Neutrophil (primary cell): ENCODE results near the gene THAP11.

ENCODE experiments used
- H3K27ac ChIP-seq: fragments of 200-600 bp; sonication (generic); 2 replicates; pipeline ENCODE4 v1.5.1; 2016; ENCODE audit warnings: mild to moderate bottlenecking, moderate library complexity
- H3K27me3 ChIP-seq: fragments of 200-600 bp; sonication (generic); 2 replicates; pipeline ENCODE4 v1.6.0; 2016; ENCODE audit warnings: mild to moderate bottlenecking
- H3K36me3 ChIP-seq: fragments of 200-600 bp; sonication (generic); 2 replicates; pipeline ENCODE4 v1.5.1; 2017
- H3K4me1 ChIP-seq, 2 experiments: fragments of 200-600 bp in 1 of 2; sonication (generic) in 1 of 2; 1 replicate in 1 of 2; 2 replicates in 1 of 2; pipeline versions ENCODE4 v1.5.1 to v1.6.1; 2013 to 2016; ENCODE audit warnings: low read depth in 1 of 2, low read length in 1 of 2, mild to moderate bottlenecking in 1 of 2, moderate library complexity in 1 of 2; ENCODE audit not compliant: control insufficient read depth in 1 of 2, insufficient read depth in 1 of 2
- H3K4me3 ChIP-seq, 2 experiments: fragments of 200-600 bp in 1 of 2; sonication (generic) in 1 of 2; 1 replicate in 1 of 2; 2 replicates in 1 of 2; pipeline ENCODE4 v1.5.1; 2013 to 2016; ENCODE audit warnings: low read depth in 1 of 2, low read length in 1 of 2, mild to moderate bottlenecking in 1 of 2, moderate library complexity in 1 of 2
- H3K9me3 ChIP-seq: fragments of 200-600 bp; sonication (generic); 2 replicates; pipeline ENCODE4 v1.5.1; 2016
- TF ChIP-seq, protein P1 (sequence below): fragments of 200-600 bp; sonication (generic); IDR thresholded peaks from 2 replicates; pipeline ENCODE4 v1.5.1; 2016; ENCODE audit warnings: antibody characterized with exemption

Gene THAP11

DNA sequence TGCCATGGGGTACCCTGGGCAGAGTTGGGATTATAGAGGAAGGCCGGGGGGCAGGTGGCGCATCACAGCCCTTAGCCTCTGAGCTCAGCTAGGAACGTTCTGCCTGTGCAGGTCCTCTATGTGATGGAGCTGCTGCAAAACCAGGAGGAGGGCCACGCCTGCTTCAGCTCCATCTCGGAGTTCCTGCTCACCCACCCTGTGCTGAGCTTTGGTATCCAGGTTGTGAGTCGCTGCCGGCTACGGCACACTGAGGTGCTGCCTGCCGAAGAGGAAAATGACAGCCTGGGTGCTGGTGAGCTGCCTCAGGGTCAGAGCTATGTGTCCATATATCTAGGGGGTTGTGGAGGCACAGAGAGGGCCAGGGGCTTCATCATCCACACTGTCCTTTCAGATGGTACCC is 36.7 kb downstream of the THAP11 start:
- Histone ChIP-seq H3K4me1 (peaks cover 8% of the 10 kb centered on the region in 2 experiments), H3K36me3 (peaks cover 79% of the 10 kb centered on the region), H3K27me3 (no peaks in the 10 kb centered on the region), H3K9me3 (no peaks in the 10 kb centered on the region), H3K27ac (no peak overlapping the region), H3K4me3 (no peak overlapping the region)
- TF ChIP-seq, protein P1, sequence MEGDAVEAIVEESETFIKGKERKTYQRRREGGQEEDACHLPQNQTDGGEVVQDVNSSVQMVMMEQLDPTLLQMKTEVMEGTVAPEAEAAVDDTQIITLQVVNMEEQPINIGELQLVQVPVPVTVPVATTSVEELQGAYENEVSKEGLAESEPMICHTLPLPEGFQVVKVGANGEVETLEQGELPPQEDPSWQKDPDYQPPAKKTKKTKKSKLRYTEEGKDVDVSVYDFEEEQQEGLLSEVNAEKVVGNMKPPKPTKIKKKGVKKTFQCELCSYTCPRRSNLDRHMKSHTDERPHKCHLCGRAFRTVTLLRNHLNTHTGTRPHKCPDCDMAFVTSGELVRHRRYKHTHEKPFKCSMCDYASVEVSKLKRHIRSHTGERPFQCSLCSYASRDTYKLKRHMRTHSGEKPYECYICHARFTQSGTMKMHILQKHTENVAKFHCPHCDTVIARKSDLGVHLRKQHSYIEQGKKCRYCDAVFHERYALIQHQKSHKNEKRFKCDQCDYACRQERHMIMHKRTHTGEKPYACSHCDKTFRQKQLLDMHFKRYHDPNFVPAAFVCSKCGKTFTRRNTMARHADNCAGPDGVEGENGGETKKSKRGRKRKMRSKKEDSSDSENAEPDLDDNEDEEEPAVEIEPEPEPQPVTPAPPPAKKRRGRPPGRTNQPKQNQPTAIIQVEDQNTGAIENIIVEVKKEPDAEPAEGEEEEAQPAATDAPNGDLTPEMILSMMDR = no peak

DNA sequence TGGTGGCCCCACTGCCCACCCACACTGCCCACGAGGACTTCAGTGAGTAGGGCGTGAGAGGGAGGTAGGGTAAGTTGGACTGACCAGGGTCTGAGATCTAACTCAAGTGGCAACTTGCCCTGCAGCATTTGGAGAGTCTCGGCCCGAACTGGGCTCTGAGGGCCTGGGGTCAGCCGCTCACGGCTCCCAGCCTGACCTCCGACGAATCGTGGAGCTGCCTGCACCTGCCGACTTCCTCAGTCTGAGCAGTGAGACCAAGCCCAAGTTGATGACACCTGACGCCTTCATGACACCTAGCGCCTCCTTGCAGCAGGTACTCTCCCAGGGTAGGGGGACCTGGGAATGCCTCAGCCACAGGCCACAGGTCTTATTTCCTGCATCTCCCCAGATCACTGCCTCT is 37.3 kb downstream of the THAP11 start:
- TF ChIP-seq, protein P1 = no peak
- Histone ChIP-seq H3K4me3 (no peak overlapping the region), H3K9me3 (no peaks in the 10 kb centered on the region), H3K27ac (no peak overlapping the region), H3K27me3 (no peaks in the 10 kb centered on the region), H3K36me3 (peaks cover 86% of the 10 kb centered on the region), H3K4me1 (peaks cover 1 to 2% of the 10 kb centered on the region in 2 experiments)

DNA sequence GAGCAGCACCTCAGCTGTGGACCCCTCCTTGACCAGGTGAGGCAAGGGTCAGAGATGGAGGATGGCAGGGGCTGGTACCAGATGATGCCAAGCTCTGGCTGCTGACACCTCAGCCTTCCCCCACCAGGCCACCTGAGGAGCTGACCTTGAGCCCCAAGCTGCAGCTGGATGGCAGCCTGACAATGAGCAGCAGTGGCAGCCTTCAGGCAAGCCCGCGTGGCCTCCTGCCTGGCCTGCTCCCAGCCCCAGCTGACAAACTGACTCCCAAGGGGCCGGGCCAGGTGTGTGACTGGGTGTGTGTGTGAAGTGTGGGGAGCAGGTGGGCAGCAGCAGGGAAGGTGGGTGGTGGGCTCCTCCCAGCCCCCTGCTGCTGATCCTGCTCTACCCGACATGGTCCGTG is 37.8 kb downstream of the THAP11 start:
- no peaks in the 10 kb centered on the region for H3K9me3 ChIP-seq
- no peaks in the 10 kb centered on the region for H3K27me3 ChIP-seq
- H3K36me3 ChIP-seq = peaks cover 90% of the 10 kb centered on the region
- TF ChIP-seq, protein P1 = no peak
- no peaks in the 10 kb centered on the region for H3K4me1 ChIP-seq
- H3K4me3 ChIP-seq = no peak overlapping the region
- H3K27ac ChIP-seq = no peak overlapping the region

DNA sequence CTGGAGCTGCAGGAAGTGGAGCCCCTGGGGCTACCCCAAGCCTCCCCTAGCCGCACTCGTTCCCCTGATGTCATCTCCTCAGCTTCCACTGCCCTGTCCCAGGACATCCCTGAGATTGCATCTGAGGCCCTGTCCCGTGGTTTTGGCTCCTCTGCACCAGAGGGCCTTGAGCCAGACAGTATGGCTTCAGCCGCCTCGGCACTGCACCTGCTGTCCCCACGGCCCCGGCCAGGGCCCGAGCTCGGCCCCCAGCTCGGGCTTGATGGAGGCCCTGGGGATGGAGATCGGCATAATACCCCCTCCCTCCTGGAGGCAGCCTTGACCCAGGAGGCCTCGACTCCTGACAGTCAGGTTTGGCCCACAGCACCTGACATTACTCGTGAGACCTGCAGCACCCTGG is 38.5 kb downstream of the THAP11 start:
- H3K9me3 ChIP-seq = no peaks in the 10 kb centered on the region
- TF ChIP-seq, protein P1 = no peak
- H3K27me3 ChIP-seq = no peaks in the 10 kb centered on the region
- no peaks in the 10 kb centered on the region for H3K4me1 ChIP-seq
- H3K36me3 ChIP-seq = peaks cover 97% of the 10 kb centered on the region
- H3K4me3 ChIP-seq = no peak overlapping the region
- H3K27ac ChIP-seq = no peak overlapping the region

DNA sequence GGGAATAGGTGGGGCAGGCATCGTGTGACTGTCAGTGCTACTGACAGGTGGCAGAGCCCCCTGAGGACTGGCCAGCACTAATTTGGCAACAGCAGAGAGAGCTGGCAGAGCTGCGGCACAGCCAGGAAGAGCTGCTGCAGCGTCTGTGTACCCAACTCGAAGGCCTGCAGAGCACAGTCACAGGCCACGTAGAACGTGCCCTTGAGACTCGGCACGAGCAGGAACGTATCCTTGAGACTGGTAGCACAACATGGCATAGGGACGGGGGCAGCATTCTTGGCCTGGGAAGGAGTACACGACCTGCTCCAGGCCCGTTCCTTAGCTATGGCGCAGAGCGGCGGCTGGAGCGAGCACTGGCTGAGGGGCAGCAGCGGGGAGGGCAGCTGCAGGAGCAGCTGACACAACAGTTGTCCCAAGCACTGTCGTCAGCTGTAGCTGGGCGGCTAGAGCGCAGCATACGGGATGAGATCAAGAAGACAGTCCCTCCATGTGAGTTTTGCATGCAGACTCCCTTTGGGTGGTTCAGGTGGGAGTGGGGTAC is 39.6 kb downstream of the THAP11 start:
- Histone ChIP-seq H3K27me3 (no peaks in the 10 kb centered on the region), H3K4me1 (no peaks in the 10 kb centered on the region), H3K9me3 (no peaks in the 10 kb centered on the region), H3K27ac (no peak overlapping the region), H3K4me3 (no peak overlapping the region), H3K36me3 (peaks cover 99% of the 10 kb centered on the region)
- TF ChIP-seq, protein P1 = no peak
